HG03565 (cell line): Measurements from ENCODE around the gene ELMO1.
"Not testable (repeated sequence)": the region's sequence is repeated elsewhere in the genome, so short reads cannot be mapped to it uniquely, and the experiment has no call there.

Source experiments
- ATAC-seq: cut with Tn5 transposase; IDR thresholded peaks from one replicate; pipeline ENCODE4 v1.9.1; 2021; ENCODE audit warnings: mild to moderate bottlenecking, moderate library complexity; ENCODE audit not compliant: unreplicated experiment

The ELMO1 gene

GRCh38 chr7:37150180-37150579 lies 298.5 kb downstream of the ELMO1 start:
- no peak for ATAC-seq

- no peak for ATAC-seq
Measured at GRCh38 chr7:37149773-37150124, 298.9 kb downstream of the ELMO1 start.

DNA sequence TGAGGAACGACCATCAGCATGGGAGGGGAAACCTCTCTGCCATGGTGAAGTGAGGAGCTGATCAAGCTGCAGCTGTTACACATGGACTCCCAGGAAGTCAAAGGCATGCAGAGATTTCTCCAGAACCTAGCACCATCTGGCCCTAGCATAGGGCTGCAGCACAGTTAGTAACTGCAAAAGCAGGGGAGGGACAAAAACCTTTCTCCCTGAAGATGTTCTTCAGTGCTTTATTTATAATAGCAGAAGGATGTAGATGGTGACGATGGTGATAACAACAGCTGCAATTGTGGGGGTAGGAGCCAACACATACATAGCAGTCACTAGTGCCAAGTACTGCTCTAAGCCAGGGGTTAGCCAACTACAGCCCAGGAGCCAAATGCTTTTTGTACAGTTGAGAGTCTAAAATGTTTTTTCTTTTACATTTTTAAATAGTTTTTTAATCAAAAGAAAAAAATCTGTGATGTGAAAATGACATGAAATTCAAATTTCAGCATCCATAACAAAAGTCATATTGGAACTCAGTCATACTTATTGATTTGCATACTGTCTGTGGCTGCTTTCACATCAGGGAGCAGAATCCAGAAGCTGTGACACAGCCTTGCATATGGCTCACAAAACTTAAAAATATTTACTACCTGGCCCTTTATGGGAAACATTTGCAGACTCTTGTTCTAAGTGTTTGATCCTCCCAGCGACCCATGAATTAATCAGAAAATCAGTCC lies 299.5 kb downstream of the ELMO1 start:
- no peak for ATAC-seq

DNA sequence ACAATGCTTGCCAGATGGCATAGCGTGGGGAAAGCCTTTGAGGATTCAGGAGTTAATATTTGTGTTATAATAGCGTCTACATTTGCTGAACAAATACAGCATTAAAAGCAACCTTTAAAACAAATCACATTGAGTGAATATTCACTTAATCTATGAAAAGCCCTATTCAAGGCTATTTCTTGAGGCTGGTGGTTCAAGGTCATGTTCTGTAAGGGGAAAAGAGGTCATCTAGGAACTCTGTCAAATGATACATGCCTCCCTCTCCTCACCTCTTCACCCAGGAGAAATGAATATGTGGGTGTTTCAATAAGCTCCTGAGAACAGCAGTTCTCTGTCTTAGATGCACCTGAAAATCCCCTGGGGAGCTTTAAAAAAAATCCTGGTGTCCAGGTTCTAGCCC lies 303.0 kb downstream of the ELMO1 start:
- ATAC-seq: no peak

- no peak for ATAC-seq
Measured at GRCh38 chr7:37144423-37144822, 304.2 kb downstream of the ELMO1 start.

- no peak for ATAC-seq
Measured at GRCh38 chr7:37142958-37143357, 305.7 kb downstream of the ELMO1 start.

- no peak for ATAC-seq
Measured at GRCh38 chr7:37141742-37142141, 306.9 kb downstream of the ELMO1 start.

DNA sequence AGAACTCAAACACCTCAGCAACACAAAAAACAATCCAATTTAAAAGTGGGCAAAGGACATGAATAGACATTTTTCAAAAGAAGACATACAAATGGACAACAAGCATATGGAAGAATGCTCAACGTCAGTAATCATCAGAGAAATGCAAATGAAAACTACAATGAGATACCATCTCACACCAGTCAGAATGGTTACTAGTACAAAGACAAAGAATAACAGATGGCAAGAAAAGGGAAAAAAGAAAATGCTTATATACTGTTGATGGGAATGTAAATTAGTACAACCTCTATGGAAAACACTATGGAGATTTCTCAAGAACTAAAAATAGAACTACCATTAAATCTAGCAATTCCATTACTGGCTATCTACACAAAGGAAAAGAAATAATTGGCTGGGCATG lies 314.8 kb downstream of the ELMO1 start:
- ATAC-seq: not testable (repeated sequence)

- ATAC-seq: no peak
Measured at GRCh38 chr7:37131855-37132254, 316.8 kb downstream of the ELMO1 start.

DNA sequence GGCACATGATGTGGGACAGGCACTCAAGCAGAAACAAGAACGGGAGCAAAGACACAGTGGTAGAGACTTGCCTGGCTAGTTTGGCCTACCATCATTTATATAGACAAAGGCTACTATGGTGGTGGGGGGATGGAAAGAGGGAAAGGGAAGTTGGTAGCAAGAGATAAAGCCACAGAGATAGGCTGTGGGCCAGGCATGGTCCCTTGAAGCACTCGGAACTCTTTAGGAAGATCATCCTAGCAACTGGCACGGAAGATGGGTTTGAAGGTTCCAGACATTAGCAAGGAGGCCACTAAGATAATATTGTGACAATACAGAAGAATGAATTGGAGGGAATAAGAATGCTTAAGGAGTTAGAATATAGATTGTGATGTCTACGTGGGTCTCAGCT lies 319.6 kb downstream of the ELMO1 start:
- no peak for ATAC-seq

DNA sequence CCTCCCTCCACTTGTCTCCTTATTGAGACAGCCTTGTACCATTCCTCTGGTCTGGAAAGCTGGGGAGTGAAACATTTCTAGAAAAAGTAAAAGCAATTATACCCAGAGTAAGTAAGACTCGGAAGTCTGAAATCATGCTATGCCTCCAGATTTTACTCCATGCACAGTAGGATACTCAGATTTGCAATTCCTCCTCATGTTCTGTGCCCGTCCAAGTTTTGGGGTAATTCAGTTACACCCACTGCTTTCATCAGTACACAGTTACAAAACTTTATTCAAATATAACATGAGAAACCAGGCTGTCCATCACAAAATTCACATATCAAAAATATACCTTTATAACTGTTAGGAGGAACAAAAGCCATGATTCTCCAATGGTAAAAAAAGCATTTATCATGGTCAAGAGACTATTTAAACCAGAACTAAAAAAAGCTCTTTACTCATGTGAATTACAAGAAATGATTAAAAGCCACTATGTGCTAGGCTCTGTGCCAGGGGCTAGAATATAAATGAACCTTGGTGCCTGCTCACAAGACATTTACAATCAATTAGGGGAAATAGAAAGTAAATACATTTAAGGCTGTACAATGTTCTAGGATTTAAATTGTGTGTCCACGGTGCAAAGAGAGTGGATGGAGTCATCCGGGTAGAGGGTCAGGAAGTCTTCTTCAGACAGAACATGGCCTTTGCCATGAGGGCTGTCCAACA lies 320.2 kb downstream of the ELMO1 start:
- ATAC-seq: no peak

DNA sequence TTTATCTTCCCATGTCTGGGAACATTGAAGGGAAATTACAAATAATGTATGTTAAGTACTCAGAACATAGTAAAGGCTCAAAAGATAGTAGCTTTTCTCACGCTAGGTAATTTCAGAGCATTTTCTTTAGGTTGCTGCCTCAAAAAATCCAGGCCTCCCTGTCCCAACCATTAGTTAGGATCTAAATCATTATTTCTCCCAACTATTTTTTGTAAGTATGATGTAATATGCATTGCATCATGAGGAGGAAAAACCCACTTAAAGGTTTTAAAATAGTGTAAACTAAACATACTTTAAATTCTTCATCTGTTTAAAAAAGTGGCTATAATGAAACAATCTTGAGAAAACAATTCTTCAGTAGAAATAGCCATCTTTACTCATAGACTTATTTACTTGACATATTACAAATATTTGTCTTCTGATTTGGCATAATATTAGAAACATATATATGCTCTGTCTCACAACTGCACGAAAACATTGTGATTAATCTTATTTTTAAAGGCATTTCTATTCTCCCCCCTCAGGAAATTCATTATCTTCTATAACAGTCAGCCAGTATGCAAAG lies 329.3 kb downstream of the ELMO1 start:
- no peak for ATAC-seq

DNA sequence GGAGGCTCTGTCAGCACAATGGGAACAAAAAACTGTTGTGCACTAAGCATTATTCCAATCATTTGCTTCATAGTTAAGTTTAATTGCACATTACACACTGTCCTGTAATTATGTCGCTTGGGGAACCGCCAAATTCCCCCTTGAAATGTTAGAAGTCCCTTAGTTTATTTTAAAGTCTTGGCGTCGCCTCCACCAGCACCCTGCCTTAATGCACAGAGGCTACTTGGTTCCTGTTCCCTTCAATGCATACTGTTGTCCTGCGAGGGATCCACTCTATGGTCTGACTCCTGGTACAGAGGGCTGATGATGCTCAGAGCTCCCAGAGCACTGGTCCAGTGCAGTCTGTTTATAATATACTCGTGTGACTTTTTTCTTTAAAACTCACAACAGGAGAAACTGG lies 330.7 kb downstream of the ELMO1 start:
- no peak for ATAC-seq

- no peak for ATAC-seq
Measured at GRCh38 chr7:37117292-37117691, 331.4 kb downstream of the ELMO1 start.

- no peak for ATAC-seq
Measured at GRCh38 chr7:37116093-37116701, 332.5 kb downstream of the ELMO1 start.

DNA sequence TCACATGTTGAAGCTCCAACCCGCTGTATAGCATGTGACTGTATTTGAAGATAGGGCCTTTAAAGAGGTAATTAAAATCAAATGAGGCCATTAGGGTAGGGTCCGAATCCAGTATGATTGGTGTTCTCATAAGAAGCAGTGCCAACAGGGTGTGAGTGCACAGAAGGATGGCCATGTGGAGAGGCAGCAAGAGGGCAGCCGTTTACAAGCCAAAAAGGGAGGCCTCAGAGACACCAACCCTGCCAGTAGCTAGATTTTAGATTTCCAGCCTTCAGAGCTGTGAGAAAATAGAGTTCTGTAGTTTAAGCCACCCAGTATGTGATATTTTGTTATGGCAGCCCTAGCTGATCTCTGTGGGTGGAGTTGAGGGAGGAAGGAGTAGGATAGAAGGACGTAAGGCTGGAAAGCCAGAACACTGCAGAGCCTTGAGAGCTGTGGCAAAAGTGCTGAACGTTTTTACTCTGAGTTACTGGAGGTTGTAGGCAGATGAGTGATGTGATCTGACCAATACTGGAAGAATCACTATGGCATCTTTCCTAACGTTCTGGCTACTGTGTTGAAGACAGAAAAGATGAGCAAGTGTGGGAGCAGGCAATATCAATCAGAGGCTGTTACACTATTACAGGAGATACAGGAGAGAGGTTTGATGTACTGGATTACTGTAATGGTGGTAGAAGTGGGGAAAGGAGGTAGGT lies 334.9 kb downstream of the ELMO1 start:
- no peak for ATAC-seq

- ATAC-seq: no peak
Measured at GRCh38 chr7:37112876-37113275, 335.8 kb downstream of the ELMO1 start.

DNA sequence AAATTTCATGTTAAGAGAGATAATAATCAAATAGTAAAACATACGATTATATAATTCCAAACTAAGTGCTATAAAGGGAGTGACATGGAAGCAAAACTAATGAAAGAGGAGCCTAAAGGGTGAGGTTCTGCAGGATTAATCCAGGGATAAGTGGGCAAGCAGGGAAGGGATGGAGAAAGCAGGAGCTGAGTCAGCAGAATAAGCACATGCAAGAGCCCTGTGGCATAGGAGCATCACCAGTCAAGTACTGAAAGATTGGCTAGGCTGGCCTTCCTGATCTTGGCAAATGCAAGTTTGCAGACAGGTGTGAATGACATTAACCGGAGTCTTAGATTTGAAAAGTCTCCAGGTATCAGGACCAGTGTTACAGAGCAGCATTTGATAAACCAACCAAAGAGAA lies 336.4 kb downstream of the ELMO1 start:
- no peak for ATAC-seq

- no peak for ATAC-seq
Measured at GRCh38 chr7:37111459-37111858, 337.2 kb downstream of the ELMO1 start.

DNA sequence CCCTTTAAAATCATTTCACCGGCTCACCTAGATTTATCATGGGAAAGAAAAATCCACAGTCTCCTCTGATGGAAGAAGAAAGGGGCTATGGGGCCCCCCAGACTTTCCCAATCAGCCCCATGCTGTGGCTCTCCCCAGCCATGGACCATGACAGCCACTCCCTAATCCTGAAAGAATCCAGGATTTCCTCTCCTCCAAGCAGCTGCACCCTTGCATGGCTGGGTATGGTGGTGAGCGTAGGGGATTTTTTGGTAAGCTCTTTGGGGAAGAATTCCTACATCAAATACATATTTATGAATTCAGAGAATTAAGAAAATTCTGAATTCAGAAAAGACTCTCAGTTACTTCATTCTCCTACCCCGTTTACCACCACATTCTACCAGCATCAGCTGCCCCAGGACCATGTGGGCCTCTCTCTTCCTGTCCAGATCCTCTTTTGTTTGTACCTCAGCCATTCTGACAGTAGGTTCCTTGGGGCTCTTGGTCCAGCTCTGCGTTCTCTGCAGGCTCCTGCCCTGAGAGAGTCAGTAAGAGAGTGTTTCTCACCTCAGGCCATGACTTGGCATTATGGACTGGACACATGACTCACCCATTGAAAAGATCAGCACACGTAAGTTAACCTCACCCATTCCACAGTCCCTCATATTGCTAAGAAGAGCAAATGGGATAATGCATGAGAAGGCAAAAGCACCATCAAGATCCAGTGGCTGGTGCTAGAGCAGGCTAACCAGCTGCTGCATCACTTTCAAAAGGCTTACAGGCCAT lies 337.8 kb downstream of the ELMO1 start:
- ATAC-seq: no peak

- ATAC-seq: no peak
Measured at GRCh38 chr7:37109843-37110242, 338.8 kb downstream of the ELMO1 start.
